Keratinocyte (primary cell): ENCODE data around the gene ABCA4.

ENCODE experiments used
- CTCF ChIP-seq, 3 experiments: IDR thresholded peaks in 1 of 3; conservative IDR thresholded peaks in 1 of 3; optimal IDR thresholded peaks in 1 of 3; 2 replicates in 2 of 3; 3 replicates in 1 of 3; pipeline versions ENCODE3 to v1.5.1; 2011; ENCODE audit warnings: low read length in 3 of 3, mild to moderate bottlenecking in 3 of 3, moderate library complexity in 2 of 3, control low read depth in 1 of 3, inconsistent platforms in 1 of 3; ENCODE audit not compliant: insufficient read depth in 2 of 3; ENCODE audit errors: extremely low read depth in 1 of 3
- EZH2 ChIP-seq: IDR thresholded peaks from one replicate; pipeline ENCODE4 v1.6.1; 2012; ENCODE audit warnings: inconsistent platforms, mild to moderate bottlenecking, low read length, moderate library complexity

- TF ChIP-seq CTCF (optimal IDR thresholded peaks at IDR 0.05 in 1 of 3, IDR thresholded peaks at IDR 0.05 in 1 of 3, conservative IDR thresholded peaks at IDR 0.05 in 1 of 3; ENCODE audit: extremely low read depth in 1 of 3, insufficient read depth in 2 of 3, low read length in 3 of 3) (no peak), EZH2 (no peak)
Measured at GRCh38 chr1:94092210-94092613, 28.7 kb downstream of the ABCA4 start.
